NCI-H2196 treated with DMSO at 0.1 percent for 48 hours (cell line): ENCODE data around the gene KLF6.

Experiments
- DNase-seq: peaks from one replicate; lab custom pipeline; 2025; ENCODE audit not compliant: unreplicated experiment; lab: John Stamatoyannopoulos, UW

The KLF6 gene

DNA sequence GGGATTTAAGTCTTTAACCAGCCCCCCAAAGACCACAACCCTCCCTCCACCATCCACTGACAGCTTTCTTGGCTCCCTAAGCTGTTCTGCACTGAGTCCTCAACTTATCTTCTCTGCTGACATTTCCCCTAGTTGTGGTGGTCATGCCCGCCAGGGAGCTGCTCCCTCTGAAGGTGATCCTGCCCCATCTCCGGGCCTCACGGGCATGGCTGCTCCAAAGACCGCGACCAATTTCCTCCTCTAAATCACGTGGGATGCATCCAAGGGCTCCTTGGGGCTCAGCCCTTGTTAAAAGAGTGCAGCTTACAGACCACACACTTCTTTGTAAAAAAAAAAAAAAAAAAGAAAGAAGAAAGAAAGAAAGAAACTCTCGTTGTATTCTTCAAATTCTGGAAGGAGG is 27.1 kb upstream of the KLF6 start:
- no peak for DNase-seq

DNA sequence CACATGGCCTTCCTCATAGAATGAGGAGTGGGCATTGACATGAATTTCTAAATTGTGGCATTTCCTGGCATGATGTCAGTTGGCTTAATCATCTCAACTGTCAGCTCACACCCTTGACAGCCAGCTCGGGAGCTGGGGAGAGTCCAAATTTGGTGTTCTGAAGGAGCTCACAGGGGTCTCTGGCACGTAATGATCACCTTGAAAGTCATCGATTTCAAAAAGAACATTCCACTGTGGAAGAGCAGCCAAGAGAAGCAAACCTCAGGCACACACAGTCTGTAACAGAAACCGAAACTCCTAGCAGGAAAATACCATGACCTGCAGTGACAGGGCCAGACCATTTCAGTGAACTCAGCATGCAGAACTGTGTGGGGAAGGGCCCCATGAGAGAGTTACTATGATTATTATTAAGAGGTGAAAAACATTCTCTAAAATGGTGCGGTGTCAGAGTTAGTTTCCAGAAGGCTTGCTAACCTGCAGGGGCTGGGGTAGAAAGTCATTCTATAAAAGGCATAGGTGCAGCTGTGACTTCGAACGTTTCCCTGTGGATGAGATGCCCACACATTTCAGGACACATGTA is 26.4 kb upstream of the KLF6 start:
- DNase-seq = no peak

DNA sequence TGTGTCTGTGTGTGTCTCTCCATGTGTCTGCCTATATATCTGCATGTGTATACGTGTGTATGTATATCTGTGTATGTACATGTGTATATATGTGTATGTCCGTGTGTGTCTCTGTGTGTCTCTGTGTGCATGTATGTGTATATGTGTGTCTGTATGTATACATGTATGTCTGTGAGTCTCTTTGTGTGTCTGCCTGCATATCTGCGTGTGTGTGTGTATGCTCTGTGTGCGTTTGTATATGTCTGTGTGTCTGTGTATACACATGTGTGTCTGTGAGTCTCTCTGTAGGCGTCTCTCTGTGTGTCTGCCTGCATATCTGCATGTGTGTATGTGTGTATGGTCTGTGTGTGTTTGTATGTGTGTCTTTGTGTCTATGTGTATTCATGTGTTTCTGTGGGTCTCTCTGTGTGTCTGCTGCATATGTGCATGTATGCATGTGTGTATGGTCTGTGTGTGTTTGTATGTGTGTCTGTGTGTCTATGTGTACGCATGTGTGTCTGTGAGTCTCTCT is 23.7 kb upstream of the KLF6 start:
- no peak for DNase-seq

DNA sequence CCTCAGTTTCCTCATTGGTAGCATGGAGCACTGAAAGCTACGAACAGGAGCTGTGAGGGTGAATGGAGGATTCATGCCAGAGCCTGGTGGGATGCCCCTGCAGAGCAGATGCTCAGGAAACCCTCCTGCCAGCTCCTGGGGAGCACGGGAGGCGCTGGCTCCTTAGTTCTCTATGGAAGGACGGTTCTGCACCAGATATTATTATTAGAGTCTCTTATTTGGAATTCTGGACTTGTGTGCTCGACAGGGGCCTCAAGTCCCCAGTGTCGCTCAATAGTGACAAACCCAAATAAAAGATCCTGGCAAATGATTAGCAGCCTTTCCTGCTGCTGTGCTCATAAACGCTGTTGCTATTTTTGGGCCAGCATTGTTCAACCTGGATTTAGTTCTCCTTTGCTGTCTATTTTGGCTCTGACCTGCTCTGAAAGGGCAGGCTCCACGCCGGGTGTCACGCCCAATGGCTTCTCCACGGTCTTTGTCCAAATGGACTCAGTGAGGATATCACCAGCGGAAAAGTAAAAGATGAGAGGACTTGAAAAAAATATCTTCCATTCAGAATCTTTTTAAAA is 23.0 kb upstream of the KLF6 start:
- no peak for DNase-seq

DNA sequence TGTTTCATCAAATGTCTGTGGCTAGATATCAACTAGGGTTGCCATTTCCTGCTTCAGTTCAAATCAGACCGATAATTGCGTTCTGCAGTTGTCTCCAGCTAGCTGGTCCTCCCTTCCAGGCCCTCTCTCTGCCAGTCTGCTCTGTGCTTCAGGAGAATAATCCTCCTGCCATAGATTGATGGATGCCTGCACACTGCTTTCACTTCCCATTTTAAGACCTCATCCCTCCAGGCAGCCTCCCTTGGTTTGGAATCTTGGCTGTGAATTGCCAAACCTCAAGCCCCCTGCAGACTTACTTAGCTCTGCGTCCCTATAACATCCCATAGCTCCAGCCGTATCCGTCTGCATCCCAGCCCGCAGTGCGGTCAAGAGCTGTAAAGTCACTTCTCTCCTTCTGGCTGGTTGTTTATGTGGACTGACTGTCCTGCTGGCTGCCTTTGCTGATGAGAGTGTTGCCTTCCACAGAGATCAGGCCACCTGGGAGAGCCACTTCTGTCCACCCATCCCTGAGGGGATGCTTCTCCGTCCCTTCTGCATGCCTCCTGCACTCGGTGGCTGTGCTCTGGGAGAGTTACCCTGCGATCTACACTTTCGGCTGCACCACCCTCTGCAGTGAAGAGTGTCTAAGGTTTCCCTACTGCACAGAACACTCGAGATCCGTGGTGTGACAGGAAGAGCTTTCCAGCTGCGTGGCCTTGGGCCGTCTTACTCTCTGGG is 22.4 kb upstream of the KLF6 start:
- DNase-seq = no peak

DNA sequence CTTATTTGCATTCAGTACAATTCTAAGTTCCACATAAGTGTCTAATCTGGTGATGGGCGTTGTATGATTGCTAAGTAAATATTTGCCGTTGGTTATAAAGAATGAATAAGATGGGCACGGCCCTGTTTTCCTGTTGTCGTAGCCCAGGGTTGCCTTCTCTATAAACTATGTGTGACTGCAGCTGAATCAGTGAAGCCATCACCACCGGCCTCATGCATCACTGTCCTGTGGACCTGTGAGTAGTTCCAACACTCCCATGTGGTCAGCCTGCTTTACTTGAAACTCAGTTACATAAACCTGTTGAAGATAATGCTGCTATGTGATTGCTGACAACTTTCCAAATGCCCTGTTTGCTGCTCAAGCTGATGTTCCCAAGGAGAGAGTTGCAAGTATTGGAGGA is 21.6 kb upstream of the KLF6 start:
- no peak for DNase-seq

DNA sequence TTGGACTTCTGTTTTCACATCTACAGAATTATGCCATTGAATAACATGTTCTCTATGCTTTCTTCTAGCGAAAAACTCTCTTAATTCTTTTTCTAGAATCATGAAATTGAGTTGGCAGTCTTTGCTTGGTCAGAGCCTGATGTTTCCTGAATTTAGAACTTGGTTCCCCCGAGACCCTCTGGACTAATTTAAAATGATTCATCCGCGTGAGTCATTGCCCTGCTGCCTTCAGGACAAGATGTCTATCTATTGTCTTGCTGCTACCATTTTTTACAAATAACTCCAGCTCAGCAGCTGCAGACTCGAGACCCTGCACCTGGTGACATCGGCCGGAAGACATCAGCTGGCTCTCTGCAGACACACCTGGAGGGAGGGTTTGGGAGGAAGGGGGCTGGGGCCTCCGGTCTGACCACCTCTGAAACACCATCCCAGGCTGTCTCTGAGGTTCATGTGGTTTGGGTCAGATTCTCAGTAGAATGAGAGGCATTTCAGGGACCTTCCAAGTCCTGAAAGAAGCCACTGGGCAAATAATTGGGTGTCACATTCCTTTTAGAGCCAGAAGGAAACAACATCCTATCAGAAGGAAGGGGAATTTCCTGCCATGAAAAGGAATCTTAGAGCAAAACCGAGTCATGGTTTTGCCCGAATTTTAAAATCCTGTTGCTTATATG is 20.9 kb upstream of the KLF6 start:
- no peak for DNase-seq

DNA sequence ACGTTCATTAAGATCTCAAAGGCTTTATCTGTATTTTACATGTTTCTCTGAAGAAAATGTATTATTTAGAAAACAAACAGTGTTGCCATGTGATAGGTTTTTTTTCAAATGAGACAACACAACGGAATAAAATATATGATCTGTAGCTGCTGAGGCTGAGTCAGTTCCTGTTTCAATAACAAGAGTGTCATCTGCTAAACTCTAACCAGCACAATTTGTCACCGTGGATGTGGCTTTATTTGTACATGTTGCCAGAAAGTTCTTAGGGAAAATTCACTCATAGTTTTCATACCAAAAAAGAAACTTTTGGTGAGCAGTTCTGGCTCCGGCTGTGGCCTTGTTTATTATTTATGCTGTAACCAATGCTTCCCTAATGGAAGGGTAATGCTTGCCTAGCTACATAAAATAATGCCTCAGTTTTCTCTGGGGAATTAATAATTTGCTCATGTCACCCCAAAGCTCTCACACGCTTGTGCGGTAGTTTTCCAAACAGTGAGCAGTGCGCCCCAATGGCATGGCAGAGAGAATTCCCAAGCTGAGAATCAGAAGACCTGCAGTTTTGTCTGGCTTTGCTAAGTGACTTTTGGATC is 20.3 kb upstream of the KLF6 start:
- no peak for DNase-seq

DNA sequence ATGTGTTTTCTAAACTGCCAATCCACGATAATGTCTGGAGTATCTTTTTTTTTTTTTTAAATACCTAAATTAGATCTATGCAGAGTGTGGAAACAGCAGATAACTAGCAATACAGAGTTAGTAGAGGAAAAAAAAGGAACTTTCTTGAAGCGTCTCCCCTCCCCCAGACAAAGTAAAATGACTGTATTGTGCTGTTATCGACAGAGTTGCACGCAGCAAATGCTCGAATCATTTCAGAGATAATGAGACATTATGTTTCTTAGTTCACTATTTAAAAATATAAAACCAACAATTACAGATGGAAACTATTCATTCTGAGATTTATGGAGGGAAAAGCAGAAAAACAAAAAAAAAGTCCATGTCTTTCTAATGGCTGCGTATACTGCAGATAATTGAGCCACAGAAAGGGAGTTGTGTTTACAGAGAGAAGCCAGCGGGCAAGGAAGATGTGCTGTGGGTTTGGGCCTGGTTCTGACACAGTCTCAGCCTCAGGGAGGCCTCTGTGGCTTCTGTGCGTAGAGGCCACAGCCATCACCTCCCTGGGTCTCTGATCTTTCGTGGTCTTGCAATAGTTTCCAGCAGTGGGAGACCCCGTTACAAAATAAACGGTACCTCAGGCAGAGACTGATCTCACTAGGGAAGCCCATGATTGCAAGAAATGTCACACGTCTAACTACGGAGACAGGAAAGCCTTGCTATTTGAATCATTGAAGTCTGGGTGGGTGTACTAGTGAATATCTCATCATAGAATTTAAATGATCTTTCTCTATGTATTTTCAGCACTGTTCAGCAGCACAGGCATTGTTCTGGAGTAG is 19.1 kb upstream of the KLF6 start:
- DNase-seq = no peak

DNA sequence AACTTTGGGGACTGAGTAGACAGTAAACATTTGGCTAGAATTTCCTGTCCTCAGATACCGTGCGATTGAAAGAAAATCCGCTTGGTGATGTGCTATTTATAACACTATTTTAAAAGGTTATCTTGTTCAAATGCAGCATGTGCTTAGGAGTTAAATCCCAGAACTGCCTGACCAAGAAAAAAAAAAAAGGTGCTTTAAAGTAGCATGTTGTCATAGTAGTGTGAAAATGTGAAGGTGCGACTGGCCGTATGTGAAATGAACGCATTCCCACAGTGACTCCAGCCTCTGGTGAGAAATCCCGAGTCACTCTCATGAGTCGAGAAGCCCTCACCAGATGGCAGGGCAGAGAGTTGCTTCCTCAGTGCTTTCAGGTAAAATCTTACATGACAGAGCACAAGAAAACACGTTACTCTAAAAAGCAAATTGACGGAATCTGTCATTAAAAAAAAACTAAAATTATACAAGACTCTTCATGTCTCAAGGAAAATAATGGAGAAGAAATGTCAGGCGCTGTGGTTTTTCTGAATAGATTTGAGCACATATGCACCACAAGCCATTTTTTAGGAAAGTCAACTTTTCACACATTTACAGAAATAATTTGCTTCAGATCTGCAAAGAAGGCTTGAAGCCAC is 18.4 kb upstream of the KLF6 start:
- no peak for DNase-seq

DNA sequence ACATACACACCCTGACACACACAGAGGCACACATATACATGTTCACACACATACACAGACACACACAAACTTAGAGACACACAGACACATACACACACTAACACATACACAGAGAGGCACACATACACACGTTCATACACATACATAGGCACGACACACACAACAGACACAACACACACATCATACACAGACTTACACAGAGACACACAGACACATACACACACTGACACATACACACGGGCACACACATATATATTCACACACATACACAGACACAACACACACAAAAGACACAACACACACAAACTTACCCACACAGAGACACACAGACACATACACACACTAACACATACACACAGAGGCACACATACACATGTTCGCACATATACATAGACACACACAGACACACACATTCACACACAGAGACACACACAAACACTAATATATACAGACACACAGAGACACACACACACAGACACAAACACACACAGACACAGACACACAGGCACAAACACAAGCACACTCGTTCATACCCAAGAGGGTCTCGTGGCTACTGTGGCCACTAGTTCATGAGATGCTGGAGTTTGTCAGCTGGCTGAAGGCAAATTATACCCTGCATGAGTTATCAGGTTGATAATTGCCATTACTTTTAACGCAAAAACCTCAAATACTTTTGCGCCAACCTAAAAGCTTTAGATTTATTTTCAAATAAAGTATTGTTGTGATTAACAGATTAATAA is 17.7 kb upstream of the KLF6 start:
- DNase-seq = no peak

DNA sequence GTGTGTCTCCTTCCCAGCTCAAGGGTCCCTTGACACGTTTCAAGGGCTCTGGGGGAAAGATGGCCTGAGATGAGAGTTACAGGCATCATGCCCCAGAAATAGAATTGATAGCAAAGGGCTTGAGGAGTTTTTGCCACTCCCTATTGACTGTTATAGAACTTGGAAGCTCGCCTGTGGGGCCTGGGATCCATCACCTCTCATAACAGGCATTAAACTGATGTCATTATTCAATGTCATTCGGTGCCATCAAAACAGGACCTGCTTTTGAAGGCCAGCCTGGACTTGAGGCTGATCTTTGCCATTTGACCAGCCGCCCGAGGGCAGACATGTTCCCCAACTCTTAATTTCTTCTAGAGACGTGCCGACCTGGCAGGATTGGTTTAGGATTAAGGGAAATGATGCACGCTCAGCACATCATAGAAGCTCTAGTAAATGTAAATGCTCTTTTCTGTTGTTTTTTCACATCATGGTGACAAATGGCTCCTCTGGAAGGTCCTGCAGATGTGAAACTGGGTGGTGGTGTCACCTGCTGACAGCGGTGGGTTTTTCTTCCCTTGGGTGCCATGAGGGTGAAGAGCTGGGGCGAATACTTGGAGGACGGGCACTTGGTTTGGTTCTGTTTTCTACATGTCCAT is 16.7 kb upstream of the KLF6 start:
- DNase-seq = no peak

DNA sequence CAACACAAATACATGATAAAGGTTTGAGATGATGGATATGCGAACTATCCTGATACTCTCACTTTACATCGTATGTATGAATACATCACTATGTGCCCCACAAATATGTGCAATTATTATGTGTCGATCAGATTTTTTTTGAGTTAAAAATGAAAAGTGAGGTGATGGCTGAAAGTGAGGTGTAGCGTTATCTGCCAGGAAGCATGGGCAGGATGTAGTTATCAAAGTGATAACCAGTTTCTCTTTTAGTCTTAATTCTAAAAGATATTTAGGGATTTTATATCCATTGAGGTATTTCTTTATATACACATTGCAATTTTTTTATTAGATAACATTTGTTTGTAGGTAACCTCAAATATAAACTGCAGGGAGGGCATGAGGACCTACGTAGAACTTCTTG is 15.6 kb upstream of the KLF6 start:
- DNase-seq = no peak

DNA sequence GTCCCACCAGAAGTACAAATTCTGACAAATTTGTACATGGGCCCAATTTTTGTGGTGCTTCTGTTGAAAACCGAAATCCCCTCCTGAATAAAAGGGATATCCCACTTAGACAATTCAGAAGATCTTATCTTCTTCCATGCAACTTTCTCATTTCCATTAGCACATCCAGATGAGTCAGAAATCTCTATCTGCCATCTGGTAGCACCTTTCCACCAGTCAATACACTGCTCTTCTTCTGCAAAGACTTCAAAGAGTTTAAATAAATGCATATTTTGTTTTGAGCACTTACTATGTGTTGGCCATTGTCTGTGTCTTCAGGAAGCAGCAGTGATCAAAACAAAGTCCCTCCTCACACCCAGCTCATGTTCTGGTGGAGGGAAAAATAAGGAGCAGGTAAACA is 12.7 kb upstream of the KLF6 start:
- DNase-seq = no peak

DNA sequence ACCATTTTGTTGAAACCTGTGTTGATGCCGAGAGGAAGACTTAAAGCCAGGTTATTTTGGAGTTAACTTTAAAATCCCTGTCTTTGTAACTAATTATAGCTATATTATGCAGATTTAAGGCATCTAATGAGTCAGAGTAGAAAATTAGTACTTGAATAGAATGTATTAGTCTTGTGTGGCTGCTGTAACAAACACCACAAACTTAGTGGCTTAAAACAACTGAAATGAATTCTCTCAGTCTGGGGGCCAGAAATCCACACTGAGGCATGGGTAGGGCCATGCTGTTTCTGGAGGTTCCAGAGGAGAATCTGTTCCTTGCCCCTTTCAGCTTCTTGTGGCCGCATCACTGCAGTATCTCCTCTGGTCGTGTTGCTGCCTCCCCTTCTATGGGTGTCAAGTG is 8.5 kb upstream of the KLF6 start:
- no peak for DNase-seq

DNA sequence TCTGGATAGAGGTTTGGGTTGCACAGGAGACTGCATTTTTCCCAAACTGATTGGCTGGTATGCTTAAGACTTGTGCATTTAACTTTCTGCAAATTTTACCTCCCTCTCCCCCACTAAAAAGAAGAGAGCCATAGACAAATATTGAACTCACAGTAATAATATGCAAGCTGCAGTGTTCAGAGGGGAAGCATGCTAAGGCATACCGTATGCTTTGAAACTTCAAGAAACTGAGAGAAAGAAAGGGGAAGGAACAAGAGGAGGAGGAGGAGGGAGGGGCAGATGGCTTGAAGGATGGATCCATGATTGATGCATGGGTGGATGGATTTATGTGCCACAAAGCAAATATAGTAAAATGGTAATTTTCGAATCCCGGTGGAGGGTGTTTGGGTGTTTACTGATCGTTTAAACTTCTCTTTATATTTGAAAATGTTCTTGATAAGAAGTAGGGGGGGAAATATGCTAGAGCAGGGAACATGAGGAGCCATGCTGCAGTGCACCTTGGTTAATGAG is 7.8 kb upstream of the KLF6 start:
- DNase-seq = no peak

DNA sequence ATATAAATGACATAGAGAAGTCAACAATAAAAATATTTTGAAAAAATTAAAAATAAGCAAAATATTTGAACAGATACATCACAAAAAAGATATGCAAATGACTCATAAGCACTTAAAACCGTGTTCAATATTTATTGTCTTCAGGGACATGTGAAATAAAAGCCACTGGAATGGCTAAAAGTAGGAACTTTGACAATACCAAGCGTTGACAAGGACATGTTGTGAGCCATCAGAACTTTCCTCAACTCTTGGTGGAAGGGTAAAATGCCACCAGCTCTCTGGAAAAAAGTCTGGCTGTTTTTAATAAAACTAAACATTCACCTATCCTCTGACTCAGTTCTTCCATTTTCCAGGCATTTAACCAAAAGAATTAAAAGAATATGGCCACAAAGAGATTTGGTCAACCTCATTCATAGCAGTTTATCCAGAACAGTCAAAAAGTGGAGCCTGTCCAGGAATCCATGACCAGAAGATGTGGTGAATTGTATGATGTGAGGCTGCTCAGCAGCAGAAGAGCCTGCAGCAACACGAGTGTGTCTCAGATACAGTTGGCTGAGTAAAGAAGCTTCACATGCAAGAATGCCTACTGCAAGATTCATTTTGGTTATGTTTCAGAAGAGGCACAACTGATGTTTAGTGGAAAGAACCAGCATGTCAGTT is 7.1 kb upstream of the KLF6 start:
- DNase-seq = no peak

DNA sequence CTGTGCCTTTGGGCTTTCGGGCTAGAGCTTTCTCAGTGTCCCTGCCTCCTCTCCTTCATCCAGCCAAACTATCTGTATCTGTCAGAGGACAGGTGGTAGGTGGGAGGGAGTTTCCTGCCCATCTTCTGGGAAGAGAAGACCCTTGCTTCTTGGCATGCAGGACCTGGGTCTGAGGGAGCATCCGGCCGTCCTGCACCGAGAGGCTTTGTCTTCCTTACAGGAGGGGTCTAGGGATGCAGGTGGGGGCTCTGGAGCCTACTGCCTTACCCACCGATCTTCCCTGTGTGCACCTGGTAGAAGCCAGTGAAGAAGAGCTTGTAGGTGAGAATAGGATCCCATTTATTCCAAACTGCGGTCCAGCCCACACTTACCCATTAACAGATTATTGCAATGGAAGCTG is 5.8 kb upstream of the KLF6 start:
- DNase-seq = no peak

DNA sequence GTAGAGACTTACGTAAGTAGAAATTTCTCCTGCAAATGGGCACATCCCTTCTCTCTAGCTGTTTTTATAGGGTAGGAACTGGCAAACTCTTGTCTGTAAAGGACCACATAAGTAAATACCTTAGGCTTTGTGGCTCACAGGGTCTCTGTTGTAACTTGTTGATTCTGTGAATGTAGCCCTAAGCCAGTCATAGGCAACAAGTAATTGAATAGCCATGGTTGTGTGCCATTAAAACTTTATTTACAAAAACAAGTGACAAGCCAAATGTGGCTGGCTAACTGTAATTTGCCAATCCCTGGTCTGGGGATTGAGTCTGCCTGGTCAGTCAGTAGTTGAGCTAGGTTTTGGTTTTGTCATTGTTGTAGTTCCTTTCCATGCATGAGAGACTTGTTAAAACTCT is 5.3 kb upstream of the KLF6 start:
- DNase-seq = no peak
